Esophagus squamous epithelium (tissue), 5 donors: Measurements from ENCODE around the gene L3MBTL1. TPM values are rescaled to one million over a fixed set of nuclear protein-coding genes. Genes with fewer than 3 reads are reported as not detected.
A peak's percentile ranks its signal among the peaks of the same experiment; 100 is the strongest.
"Not testable (repeated sequence)": the region's sequence is repeated elsewhere in the genome, so short reads cannot be mapped to it uniquely, and the experiment has no call there.

Source experiments
- DNase-seq: peaks from one replicate; lab custom pipeline; 2025; lab: John Stamatoyannopoulos, UW
- H3K27ac ChIP-seq, 4 donors: fragments of 200-600 bp; sonication (generic); one replicate each; pipeline ENCODE4 v1.5.1; 2016 to 2019; ENCODE audit warnings: mild to moderate bottlenecking in 1 of 4
- H3K27me3 ChIP-seq, 4 donors: fragments of 200-600 bp; sonication (generic); 1 replicate in 3 of 4; 2 replicates in 1 of 4; pipeline versions ENCODE4 v1.5.1 to v1.6.0; 2017 to 2021; ENCODE audit warnings: antibody characterized with exemption in 1 of 4
- H3K36me3 ChIP-seq, 3 donors: fragments of 200-600 bp; sonication (generic); one replicate each; pipeline ENCODE4 v1.5.1; 2016 to 2019
- H3K4me1 ChIP-seq, 3 donors: fragments of 200-600 bp; sonication (generic); one replicate each; pipeline ENCODE4 v1.5.1; 2017 to 2019
- H3K4me3 ChIP-seq, 4 donors: fragments of 200-600 bp; sonication (generic); 1 replicate in 3 of 4; 2 replicates in 1 of 4; pipeline ENCODE4 v1.5.1; 2016 to 2019; ENCODE audit warnings: mild to moderate bottlenecking in 2 of 4, moderate library complexity in 1 of 4
- H3K9me3 ChIP-seq, 3 donors: fragments of 200-600 bp; sonication (generic); one replicate each; pipeline ENCODE4 v1.5.1; 2016 to 2019
- POLR2A ChIP-seq, 4 donors: fragments of 450-650 bp; IDR thresholded peaks; one replicate each; pipeline ENCODE4 v1.6.1; 2017; ENCODE audit warnings: antibody characterized with exemption in 4 of 4, mild to moderate bottlenecking in 4 of 4, moderate library complexity in 3 of 4
- WGBS, 2 donors: methylation state at CpG; one replicate each; pipeline ENCODE4 v1.1.5; 2018; 5-methylcytosine and 5-hydroxymethylcytosine counted together
- intact Hi-C: fragments of 100-400 bp; cut with DNase I; formaldehyde crosslinking; loops from one replicate; pipeline ENCODE4 v1.15.0; 2022
- total RNA-seq, 4 donors: library from RNA; depleted of rRNA; stranded (reverse); fragments of >200 nt; gene quantifications; one replicate each; pipeline ENCODE4 v1.1.0, GENCODE V29; 2016
- TF ChIP-seq, protein P1 (sequence below), 6 experiments: fragments of 450-650 bp in 4 of 6; fragments of 200-600 bp in 2 of 6; sonication (generic) in 2 of 6; IDR thresholded peaks; one replicate each; pipeline ENCODE4 v1.5.1; 2016 to 2019; ENCODE audit warnings: antibody characterized with exemption in 6 of 6, mild to moderate bottlenecking in 4 of 6, moderate library complexity in 4 of 6
- donor health status: DM: yes; HTN: yes; CAD: no.

L3MBTL1 gene
- total RNA-seq, 4 donors from 2014 or later: 3.5 to 31.7 (median 7.9) TPM

GRCh38 chr20:43477193-43477592, 30.3 kb upstream of the L3MBTL1 start:
- WGBS, 2 donors: 38 to 51% methylated on average over 3 of the region's 3 CpGs
- intact Hi-C loops: no loop called here
- no peak for DNase-seq

DNA sequence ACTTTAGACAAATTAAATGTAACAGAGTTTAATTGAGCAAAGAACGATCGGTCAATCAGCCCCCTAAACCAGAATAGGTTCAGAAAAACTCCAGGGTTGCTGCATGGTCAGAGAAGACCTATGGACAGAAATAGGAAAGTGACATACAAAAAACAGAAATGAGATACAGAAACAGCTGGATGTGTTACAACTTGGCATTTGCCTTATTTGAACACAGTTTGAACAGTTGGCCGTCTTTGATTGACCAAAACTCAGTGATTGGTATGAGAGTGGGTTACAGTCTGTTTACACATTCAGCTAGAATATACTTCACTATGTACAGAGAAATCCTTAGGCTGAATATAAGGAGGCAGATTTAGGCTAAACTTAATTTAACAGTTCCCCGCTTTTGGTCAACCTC, 29.9 kb upstream of the L3MBTL1 start:
- TF ChIP-seq POLR2A (IDR thresholded peaks at IDR 0.05): no peak
- TF ChIP-seq, protein P1, sequence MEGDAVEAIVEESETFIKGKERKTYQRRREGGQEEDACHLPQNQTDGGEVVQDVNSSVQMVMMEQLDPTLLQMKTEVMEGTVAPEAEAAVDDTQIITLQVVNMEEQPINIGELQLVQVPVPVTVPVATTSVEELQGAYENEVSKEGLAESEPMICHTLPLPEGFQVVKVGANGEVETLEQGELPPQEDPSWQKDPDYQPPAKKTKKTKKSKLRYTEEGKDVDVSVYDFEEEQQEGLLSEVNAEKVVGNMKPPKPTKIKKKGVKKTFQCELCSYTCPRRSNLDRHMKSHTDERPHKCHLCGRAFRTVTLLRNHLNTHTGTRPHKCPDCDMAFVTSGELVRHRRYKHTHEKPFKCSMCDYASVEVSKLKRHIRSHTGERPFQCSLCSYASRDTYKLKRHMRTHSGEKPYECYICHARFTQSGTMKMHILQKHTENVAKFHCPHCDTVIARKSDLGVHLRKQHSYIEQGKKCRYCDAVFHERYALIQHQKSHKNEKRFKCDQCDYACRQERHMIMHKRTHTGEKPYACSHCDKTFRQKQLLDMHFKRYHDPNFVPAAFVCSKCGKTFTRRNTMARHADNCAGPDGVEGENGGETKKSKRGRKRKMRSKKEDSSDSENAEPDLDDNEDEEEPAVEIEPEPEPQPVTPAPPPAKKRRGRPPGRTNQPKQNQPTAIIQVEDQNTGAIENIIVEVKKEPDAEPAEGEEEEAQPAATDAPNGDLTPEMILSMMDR (IDR thresholded peaks at IDR 0.05): no peak
- H3K27me3 ChIP-seq: no peaks in the 10 kb centered on the region
- no peaks in the 10 kb centered on the region for H3K9me3 ChIP-seq
- intact Hi-C loops: no loop called here
- no peaks in the 10 kb centered on the region for H3K36me3 ChIP-seq
- WGBS, 2 donors: 52 to 63% methylated on average over 4 of the region's 4 CpGs
- peaks cover 0 to 16% (median 0%) of the 10 kb centered on the region in 3 donors for H3K4me1 ChIP-seq
- no peak overlapping the region for H3K4me3 ChIP-seq
- no peak for DNase-seq
- no peak overlapping the region for H3K27ac ChIP-seq

More at GRCh38 chr20:43477193-43477592, 30.3 kb upstream of the L3MBTL1 start:
- Histone ChIP-seq H3K27ac (no peak overlapping the region), H3K36me3 (no peaks in the 10 kb centered on the region), H3K4me1 (peaks cover 0 to 16% (median 0%) of the 10 kb centered on the region in 3 donors), H3K9me3 (no peaks in the 10 kb centered on the region), H3K4me3 (no peak overlapping the region), H3K27me3 (no peaks in the 10 kb centered on the region)
- TF ChIP-seq POLR2A (IDR thresholded peaks at IDR 0.05): no peak
- TF ChIP-seq, protein P1 (IDR thresholded peaks at IDR 0.05): no peak

- 79 to 91% methylated on average over 2 of the region's 2 CpGs for WGBS, 2 donors
- peaks cover 0 to 13% (median 0%) of the 10 kb centered on the region in 3 donors for H3K9me3 ChIP-seq
- no peaks in the 10 kb centered on the region for H3K27me3 ChIP-seq
- no peak overlapping the region for H3K4me3 ChIP-seq
- intact Hi-C loops: no loop called here
- no peaks in the 10 kb centered on the region for H3K36me3 ChIP-seq
- TF ChIP-seq, protein P1 (IDR thresholded peaks at IDR 0.05): no peak
- TF ChIP-seq POLR2A (IDR thresholded peaks at IDR 0.05): no peak
- DNase-seq: no peak
- H3K27ac ChIP-seq: no peak overlapping the region
- H3K4me1 ChIP-seq: peaks cover 0 to 16% (median 0%) of the 10 kb centered on the region in 3 donors
These were observed 17.5 kb upstream of the L3MBTL1 start for GRCh38 chr20:43490038-43490437.

GRCh38 chr20:43492101-43492500, 15.4 kb upstream of the L3MBTL1 start:
- intact Hi-C loops: no loop called here

GRCh38 chr20:43495388-43495787, 12.1 kb upstream of the L3MBTL1 start:
- no peak for DNase-seq
- TF ChIP-seq, protein P1 (IDR thresholded peaks at IDR 0.05): no peak
- TF ChIP-seq POLR2A (IDR thresholded peaks at IDR 0.05): no peak
- Histone ChIP-seq H3K9me3 (no peaks in the 10 kb centered on the region), H3K4me1 (peaks cover 0 to 15% (median 0%) of the 10 kb centered on the region in 3 donors), H3K36me3 (no peaks in the 10 kb centered on the region), H3K4me3 (no peak overlapping the region), H3K27ac (no peak overlapping the region), H3K27me3 (no peaks in the 10 kb centered on the region)
- 68 to 82% methylated on average over 2 of the region's 2 CpGs for WGBS, 2 donors
- intact Hi-C loops: no loop called here

More at GRCh38 chr20:43492101-43492500, 15.4 kb upstream of the L3MBTL1 start:
- no peaks in the 10 kb centered on the region for H3K27me3 ChIP-seq
- H3K27ac ChIP-seq: peak overlapping the region in 3 of 4 donors; percentile 42 to 70 (median 63)
- H3K4me3 ChIP-seq: no peak overlapping the region
- peaks cover 0 to 3% (median 0%) of the 10 kb centered on the region in 3 donors for H3K9me3 ChIP-seq
- no peaks in the 10 kb centered on the region for H3K36me3 ChIP-seq
- WGBS, 2 donors: 38 to 45% methylated on average over 3 of the region's 3 CpGs
- peaks cover 0 to 16% (median 0%) of the 10 kb centered on the region in 3 donors for H3K4me1 ChIP-seq
- TF ChIP-seq, protein P1 (IDR thresholded peaks at IDR 0.05): no peak
- DNase-seq: no peak

DNA sequence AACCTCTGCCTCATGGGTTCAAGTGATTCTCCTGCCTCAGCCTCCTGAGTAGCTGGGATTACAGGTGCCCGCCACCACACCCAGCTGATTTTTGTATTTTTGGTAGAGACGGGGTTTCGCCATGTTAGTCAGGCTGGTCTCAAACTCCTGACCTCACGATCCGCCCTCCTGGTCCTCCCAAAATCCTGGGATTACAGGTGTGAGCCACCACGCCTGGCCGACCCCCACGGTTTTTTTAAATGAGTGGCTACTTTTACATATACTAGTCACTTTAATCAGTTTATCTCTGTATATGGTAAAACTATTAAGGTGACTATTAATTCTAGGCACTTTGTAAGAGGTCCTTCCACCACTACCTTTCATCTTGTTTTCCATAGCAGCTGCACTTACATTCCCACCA, 5.5 kb upstream of the L3MBTL1 start:
- H3K36me3 ChIP-seq, intact Hi-C loops, H3K9me3 ChIP-seq, H3K4me3 ChIP-seq, DNase-seq, H3K27ac ChIP-seq, H3K4me1 ChIP-seq: not testable (repeated sequence)
- peaks cover 0 to 23% (median 0%) of the 10 kb centered on the region in 4 donors for H3K27me3 ChIP-seq
- 90 to 97% methylated on average over 8 of the region's 8 CpGs for WGBS, 2 donors
